ENCODE data around the gene LLGL2. TPM values are rescaled to one million over a fixed set of nuclear protein-coding genes. Genes with fewer than 3 reads are reported as not detected.

The LLGL2 gene
- total RNA-seq, 2 donors from 2014 or later: 113 to 251 TPM

DNA sequence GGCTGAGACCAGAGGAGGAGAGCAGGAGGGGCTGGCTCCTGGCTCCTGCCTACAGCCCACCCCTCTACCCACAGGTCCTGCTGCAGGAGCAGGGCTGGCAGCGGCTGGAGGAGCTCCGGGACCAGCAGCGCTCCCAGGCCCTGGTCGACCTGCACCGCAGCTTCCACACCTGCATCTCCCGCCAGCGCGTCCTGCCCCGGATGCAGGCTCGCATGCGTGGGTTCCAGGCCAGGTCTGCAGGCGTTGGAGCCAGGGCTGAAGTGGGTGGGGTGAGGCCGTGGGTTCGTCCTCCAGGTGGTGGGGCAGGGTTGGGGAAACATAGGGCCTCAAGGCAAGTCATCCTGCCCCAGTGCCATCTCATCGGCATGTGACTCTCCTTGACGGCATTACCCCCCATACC lies 80.3 kb downstream of the LLGL2 start:
- 75 to 85% methylated on average over 11 to 14 of the region's 16 CpGs for WGBS, 2 donors
- DNase-seq (no peak), ATAC-seq (no peak)
- no peaks in the 10 kb centered on the region for H3K9me3 ChIP-seq
- no peak overlapping the region for H3K4me3 ChIP-seq
- no peaks in the 10 kb centered on the region for H3K36me3 ChIP-seq (replicated peaks in 1 of 2; ENCODE audit: insufficient read depth in 1 of 2, low read depth in 2 of 2)
- peaks cover 3% of the 10 kb centered on the region for H3K4me1 ChIP-seq
- H3K27me3 ChIP-seq: no peaks in the 10 kb centered on the region
- H3K27ac ChIP-seq: no peak overlapping the region
- TF ChIP-seq, protein P1, sequence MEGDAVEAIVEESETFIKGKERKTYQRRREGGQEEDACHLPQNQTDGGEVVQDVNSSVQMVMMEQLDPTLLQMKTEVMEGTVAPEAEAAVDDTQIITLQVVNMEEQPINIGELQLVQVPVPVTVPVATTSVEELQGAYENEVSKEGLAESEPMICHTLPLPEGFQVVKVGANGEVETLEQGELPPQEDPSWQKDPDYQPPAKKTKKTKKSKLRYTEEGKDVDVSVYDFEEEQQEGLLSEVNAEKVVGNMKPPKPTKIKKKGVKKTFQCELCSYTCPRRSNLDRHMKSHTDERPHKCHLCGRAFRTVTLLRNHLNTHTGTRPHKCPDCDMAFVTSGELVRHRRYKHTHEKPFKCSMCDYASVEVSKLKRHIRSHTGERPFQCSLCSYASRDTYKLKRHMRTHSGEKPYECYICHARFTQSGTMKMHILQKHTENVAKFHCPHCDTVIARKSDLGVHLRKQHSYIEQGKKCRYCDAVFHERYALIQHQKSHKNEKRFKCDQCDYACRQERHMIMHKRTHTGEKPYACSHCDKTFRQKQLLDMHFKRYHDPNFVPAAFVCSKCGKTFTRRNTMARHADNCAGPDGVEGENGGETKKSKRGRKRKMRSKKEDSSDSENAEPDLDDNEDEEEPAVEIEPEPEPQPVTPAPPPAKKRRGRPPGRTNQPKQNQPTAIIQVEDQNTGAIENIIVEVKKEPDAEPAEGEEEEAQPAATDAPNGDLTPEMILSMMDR (IDR thresholded peaks at IDR 0.05): no peak
- no peak for TF ChIP-seq POLR2A (IDR thresholded peaks at IDR 0.05)
- intact Hi-C loops (cut with DNase I): no loop called here

DNA sequence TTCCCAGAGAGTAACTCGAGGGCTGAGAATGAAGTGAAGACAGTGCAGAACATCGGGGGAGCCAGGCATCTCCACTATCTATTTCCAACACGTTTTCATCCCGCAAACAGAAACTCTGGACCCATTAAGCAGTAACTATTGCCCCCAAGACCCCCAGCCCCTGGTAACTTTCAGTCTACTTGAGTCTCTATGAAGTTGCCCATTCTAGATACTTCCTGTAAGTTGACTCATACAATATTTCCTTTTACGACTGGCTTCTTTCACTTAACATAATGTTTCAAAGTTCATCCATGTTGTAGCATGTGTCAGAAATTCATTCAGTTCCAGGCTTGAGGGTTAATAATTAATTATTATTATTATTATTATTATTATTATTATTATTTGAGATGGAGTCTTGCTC lies 81.6 kb downstream of the LLGL2 start:
- Histone ChIP-seq H3K4me3 (no peak overlapping the region), H3K9me3 (no peaks in the 10 kb centered on the region), H3K27ac (no peak overlapping the region), H3K36me3 (replicated peaks in 1 of 2; ENCODE audit: insufficient read depth in 1 of 2, low read depth in 2 of 2) (no peaks in the 10 kb centered on the region), H3K4me1 (no peaks in the 10 kb centered on the region), H3K27me3 (no peaks in the 10 kb centered on the region)
- DNase-seq: no peak
- no peak for ATAC-seq
- WGBS, 2 donors: 78 to 86% methylated on average over 5 of the region's 5 CpGs
- no peak for TF ChIP-seq POLR2A (IDR thresholded peaks at IDR 0.05)
- TF ChIP-seq, protein P1 (IDR thresholded peaks at IDR 0.05): no peak
- intact Hi-C loops (cut with DNase I): no loop called here

DNA sequence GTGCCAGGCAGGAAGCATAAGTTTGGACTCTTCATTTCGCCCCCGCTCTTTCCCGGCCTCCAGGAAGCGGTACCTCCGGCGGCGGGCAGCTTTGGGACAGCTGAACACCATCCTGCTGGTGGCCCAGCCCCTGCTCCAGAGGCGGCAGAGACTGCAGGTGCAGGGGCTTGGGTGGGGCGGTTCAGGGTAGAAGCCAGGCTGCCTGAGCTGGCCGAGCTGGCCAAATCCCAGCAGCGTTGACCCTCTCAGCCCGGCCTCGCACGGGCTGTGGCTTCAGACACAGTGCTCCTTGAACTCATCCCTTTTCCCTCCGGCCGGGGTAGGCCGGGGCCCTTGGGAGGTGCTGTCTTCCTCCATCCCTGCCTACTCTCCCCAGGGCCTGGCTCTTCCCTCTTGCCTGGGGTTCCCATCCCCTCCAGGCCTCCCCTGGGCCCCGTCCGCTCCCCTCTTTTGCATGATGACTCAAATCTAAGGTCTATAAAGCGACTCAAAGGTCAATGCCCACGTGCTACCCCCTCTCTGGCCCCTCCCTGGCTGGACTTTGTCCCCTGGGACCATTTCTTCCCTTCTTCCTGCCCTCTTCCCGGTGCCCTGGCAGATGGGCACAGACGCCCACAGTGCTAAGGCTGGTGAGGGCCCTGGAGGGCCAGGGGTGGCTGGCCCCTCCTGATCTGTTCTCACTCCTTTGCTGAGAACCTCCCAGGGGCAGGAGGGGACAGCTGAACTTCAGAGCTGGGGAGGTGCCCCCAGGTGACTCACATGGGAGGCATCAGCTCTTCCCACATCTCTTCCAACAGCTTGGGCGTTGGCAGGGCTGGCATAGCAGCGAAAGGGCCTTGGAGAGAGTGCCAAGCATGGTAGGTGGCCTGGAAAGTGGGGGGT lies 84.8 kb downstream of the LLGL2 start:
- 79 to 83% methylated on average over 19 to 22 of the region's 25 CpGs for WGBS, 2 donors
- no peak overlapping the region for H3K4me3 ChIP-seq
- ATAC-seq: peak; percentile 11

DNA sequence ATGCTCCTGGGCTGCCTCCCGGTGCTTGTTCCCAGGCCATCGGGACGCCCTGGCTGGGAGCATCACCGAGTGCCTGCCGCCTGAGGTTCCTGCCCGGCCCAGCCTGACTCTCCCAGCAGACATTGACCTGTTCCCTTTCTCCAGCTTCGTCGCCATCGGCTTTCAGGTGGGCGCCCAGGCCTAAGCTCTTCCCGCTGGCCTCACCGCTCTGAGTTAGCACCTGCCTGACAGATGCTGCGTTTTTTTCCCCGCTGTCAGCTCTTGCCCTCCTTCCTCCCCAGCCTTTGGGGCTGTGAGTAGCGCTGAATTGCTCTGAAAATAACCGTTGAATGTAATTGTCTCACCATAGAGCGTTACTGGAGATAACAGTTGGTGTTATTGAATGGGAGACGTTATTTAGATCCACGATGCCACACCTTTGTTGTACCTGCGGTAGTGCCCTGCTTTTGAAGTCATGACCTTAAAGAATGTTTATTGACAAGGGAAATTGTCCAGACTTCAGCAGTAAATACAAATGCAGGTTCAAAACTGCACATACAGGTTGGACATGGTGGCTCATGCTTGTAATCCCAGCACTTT lies 86.4 kb downstream of the LLGL2 start:
- Histone ChIP-seq H3K4me3 (no peak overlapping the region), H3K36me3 (replicated peaks in 1 of 2; ENCODE audit: insufficient read depth in 1 of 2, low read depth in 2 of 2) (no peaks in the 10 kb centered on the region), H3K27me3 (no peaks in the 10 kb centered on the region), H3K9me3 (no peaks in the 10 kb centered on the region), H3K4me1 (no peaks in the 10 kb centered on the region), H3K27ac (no peak overlapping the region)
- no peak for TF ChIP-seq POLR2A (IDR thresholded peaks at IDR 0.05)
- TF ChIP-seq, protein P1 (IDR thresholded peaks at IDR 0.05): no peak
- intact Hi-C loops (cut with DNase I): no loop called here
- DNase-seq (no peak), ATAC-seq (no peak)
- WGBS, 2 donors: 83% methylated on average over 20 of the region's 20 CpGs

More for the DNA sequence above, 84.8 kb downstream of the LLGL2 start:
- intact Hi-C loops (cut with DNase I): no loop called here
- Histone ChIP-seq H3K36me3 (replicated peaks in 1 of 2; ENCODE audit: insufficient read depth in 1 of 2, low read depth in 2 of 2) (no peaks in the 10 kb centered on the region), H3K27ac (no peak overlapping the region), H3K27me3 (no peaks in the 10 kb centered on the region), H3K4me1 (no peaks in the 10 kb centered on the region), H3K9me3 (no peaks in the 10 kb centered on the region)
- no peak for DNase-seq
- TF ChIP-seq, protein P1 (IDR thresholded peaks at IDR 0.05): no peak
- no peak for TF ChIP-seq POLR2A (IDR thresholded peaks at IDR 0.05)
